ENCODE results near the gene ADCY2.

The ADCY2 gene

DNA sequence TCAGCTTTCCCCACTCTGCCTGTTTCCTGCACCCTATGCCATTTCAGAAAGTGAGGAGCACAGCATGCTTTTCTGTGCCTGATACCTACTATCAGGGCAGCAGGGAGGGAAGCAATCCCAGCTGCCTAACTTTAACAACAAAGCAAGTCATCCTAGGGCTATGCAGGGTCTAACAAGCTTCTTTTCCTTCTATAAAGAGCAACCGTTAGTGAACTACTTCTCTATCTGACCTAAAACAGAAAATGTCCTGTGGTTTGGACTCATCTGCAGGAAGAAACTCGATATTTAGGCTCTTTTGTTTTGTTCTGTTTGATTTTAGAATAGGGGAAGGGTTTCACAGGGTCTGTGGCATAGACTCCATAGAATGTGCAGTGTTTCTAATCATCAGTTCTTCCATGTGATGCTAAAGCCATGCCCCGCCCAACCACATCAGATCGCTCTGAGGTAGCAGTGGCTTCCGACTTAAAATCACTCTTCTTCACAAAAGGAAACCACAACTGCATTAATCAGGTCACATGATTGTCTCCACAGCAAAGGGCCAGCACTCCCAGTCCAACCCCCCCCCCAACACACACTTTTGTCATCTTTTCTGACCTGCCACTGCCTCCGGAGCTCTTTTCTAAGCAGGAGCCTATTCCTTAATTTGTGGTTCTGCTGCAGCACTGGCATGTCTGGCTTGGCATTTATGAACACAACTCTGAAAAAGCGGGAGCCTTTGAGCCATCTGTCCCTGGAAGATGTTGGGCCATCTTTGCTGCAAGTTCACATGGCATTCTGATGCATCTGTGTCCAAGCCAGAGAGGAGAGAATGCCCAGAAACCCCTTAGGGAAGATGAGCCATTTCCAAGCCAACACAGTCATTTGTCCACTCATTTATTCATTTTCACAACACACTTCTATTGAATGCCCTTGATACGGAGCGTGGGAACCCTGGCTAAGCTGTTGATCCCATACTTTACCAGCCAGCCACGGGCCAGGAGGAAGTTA is 383.4 kb downstream of the ADCY2 start:
- TF ChIP-seq ARNTL (CRISPR knock-in tag; IDR thresholded peaks at IDR 0.05; ENCODE audit: borderline replicate concordance, low read depth), result no peak
- TF ChIP-seq, protein P1, sequence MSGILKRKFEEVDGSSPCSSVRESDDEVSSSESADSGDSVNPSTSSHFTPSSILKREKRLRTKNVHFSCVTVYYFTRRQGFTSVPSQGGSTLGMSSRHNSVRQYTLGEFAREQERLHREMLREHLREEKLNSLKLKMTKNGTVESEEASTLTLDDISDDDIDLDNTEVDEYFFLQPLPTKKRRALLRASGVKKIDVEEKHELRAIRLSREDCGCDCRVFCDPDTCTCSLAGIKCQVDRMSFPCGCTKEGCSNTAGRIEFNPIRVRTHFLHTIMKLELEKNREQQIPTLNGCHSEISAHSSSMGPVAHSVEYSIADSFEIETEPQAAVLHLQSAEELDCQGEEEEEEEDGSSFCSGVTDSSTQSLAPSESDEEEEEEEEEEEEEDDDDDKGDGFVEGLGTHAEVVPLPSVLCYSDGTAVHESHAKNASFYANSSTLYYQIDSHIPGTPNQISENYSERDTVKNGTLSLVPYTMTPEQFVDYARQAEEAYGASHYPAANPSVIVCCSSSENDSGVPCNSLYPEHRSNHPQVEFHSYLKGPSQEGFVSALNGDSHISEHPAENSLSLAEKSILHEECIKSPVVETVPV (CRISPR knock-in tag; IDR thresholded peaks at IDR 0.05), result no peak
- no peak for TF ChIP-seq TOX (CRISPR knock-in tag; IDR thresholded peaks at IDR 0.05; ENCODE audit: borderline replicate concordance)
- no peak for TF ChIP-seq ZNF70 (CRISPR knock-in tag; IDR thresholded peaks at IDR 0.05)
- ATAC-seq, result no peak

GRCh38 chr5:7781899-7782298 is 386.0 kb downstream of the ADCY2 start:
- no peak for ATAC-seq
- no peak for TF ChIP-seq CSDC2 (CRISPR knock-in tag; IDR thresholded peaks at IDR 0.05)

DNA sequence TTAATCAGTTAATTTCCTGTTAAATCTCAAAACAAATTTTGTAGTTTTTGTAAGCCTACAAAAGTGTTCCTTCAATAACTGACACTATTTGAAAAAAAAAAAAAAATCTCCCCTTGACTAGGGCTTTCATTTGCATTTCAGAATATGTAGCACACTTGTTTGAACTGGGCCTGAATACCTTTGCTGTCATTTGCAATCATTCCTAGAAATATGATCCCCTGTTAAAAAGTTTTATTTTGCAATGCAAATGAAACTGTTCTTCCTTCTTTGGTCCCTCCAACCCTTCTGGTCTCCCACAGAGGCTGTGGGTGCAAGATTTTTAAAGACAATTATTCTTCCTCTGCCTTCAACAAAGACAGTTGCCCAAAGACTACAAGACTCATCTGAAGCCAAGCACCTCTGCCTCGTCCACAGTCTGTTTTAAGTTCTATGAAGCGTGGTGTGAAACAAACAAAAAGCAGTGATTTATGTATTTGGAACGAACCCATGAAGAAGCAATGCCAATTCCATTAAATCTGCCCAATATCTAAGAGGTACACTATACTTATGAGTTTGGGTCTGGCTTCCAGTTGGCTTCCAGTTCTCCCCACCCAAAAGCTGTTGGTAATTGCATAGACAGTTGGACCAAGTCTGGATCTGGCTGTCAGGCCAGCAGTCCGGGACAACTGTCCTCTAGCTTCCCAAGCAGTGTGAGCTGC is 388.9 kb downstream of the ADCY2 start:
- TF ChIP-seq TCF4 (CRISPR knock-in tag; IDR thresholded peaks at IDR 0.05; ENCODE audit: borderline replicate concordance), result no peak
- no peak for TF ChIP-seq ARNTL (CRISPR knock-in tag; IDR thresholded peaks at IDR 0.05; ENCODE audit: borderline replicate concordance, low read depth)
- no peak for TF ChIP-seq BACH2 (CRISPR knock-in tag; IDR thresholded peaks at IDR 0.05; ENCODE audit: borderline replicate concordance)
- TF ChIP-seq TOX (CRISPR knock-in tag; IDR thresholded peaks at IDR 0.05; ENCODE audit: borderline replicate concordance), result no peak
- no peak for TF ChIP-seq SNAI2 (CRISPR knock-in tag; IDR thresholded peaks at IDR 0.05)
- TF ChIP-seq ZNF70 (CRISPR knock-in tag; IDR thresholded peaks at IDR 0.05), result no peak
- TF ChIP-seq CREB5 (CRISPR knock-in tag; IDR thresholded peaks at IDR 0.05; ENCODE audit: low read depth), result no peak
- TF ChIP-seq ESRRG (CRISPR knock-in tag; IDR thresholded peaks at IDR 0.05), result no peak
- TF ChIP-seq PPARA (CRISPR knock-in tag; IDR thresholded peaks at IDR 0.05; ENCODE audit: borderline replicate concordance), result no peak
- no peak for TF ChIP-seq ZNF8 (CRISPR knock-in tag; IDR thresholded peaks at IDR 0.05)
- TF ChIP-seq, protein P1 (CRISPR knock-in tag; IDR thresholded peaks at IDR 0.05), result no peak
- no peak for TF ChIP-seq ISL1 (CRISPR knock-in tag; IDR thresholded peaks at IDR 0.05)
- TF ChIP-seq, protein P2, sequence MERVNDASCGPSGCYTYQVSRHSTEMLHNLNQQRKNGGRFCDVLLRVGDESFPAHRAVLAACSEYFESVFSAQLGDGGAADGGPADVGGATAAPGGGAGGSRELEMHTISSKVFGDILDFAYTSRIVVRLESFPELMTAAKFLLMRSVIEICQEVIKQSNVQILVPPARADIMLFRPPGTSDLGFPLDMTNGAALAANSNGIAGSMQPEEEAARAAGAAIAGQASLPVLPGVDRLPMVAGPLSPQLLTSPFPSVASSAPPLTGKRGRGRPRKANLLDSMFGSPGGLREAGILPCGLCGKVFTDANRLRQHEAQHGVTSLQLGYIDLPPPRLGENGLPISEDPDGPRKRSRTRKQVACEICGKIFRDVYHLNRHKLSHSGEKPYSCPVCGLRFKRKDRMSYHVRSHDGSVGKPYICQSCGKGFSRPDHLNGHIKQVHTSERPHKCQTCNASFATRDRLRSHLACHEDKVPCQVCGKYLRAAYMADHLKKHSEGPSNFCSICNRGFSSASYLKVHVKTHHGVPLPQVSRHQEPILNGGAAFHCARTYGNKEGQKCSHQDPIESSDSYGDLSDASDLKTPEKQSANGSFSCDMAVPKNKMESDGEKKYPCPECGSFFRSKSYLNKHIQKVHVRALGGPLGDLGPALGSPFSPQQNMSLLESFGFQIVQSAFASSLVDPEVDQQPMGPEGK (CRISPR knock-in tag; IDR thresholded peaks at IDR 0.05; ENCODE audit: borderline replicate concordance), result no peak
- TF ChIP-seq OSR1 (CRISPR knock-in tag; IDR thresholded peaks at IDR 0.05), result no peak
- no peak for TF ChIP-seq ZNF565 (CRISPR knock-in tag; conservative IDR thresholded peaks at IDR 0.05; ENCODE audit: low read depth)
- TF ChIP-seq RARB (CRISPR knock-in tag; IDR thresholded peaks at IDR 0.05), result no peak
- TF ChIP-seq GLIS3 (CRISPR knock-in tag; IDR thresholded peaks at IDR 0.05), result no peak
- TF ChIP-seq, protein P3, sequence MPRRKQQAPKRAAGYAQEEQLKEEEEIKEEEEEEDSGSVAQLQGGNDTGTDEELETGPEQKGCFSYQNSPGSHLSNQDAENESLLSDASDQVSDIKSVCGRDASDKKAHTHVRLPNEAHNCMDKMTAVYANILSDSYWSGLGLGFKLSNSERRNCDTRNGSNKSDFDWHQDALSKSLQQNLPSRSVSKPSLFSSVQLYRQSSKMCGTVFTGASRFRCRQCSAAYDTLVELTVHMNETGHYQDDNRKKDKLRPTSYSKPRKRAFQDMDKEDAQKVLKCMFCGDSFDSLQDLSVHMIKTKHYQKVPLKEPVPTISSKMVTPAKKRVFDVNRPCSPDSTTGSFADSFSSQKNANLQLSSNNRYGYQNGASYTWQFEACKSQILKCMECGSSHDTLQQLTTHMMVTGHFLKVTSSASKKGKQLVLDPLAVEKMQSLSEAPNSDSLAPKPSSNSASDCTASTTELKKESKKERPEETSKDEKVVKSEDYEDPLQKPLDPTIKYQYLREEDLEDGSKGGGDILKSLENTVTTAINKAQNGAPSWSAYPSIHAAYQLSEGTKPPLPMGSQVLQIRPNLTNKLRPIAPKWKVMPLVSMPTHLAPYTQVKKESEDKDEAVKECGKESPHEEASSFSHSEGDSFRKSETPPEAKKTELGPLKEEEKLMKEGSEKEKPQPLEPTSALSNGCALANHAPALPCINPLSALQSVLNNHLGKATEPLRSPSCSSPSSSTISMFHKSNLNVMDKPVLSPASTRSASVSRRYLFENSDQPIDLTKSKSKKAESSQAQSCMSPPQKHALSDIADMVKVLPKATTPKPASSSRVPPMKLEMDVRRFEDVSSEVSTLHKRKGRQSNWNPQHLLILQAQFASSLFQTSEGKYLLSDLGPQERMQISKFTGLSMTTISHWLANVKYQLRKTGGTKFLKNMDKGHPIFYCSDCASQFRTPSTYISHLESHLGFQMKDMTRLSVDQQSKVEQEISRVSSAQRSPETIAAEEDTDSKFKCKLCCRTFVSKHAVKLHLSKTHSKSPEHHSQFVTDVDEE (CRISPR knock-in tag; IDR thresholded peaks at IDR 0.05), result no peak
- no peak for ATAC-seq

Data from SK-N-SH treated with all-trans-retinoic acid at 6 μM for 48 hours (cell line).